GM20431 (cell line): Measurements from ENCODE around the gene GABRA4.

Experiments used
- in situ Hi-C: fragments of 300-500 bp; cut with MseI, MboI; formaldehyde crosslinking; loops from one replicate; pipeline ENCODE4 v1.15.0; 2020; ENCODE audit warnings: low sequenced_read_pairs; ENCODE audit not compliant: unreplicated experiment

Gene GABRA4

DNA sequence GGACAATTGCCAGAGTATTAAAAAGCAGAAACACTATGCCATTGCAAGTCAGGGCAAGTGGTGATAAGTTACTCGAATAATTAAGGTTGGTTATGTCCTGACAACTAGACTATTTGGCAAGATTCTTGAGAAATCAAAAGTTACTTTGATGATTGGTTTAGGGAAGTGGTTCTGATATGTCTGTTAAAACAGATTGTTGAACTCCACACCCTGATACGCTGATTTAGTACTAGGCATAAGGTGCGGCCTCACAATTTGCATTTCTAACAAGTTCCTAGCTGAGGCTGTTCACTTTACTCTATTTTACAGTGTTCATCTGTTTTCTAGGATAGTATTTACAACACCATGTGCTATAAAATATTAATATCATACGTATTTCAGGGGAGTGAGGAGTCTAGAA, 12.5 kb downstream of the GABRA4 start:
- in situ Hi-C loops = no loop called here

- in situ Hi-C loops = no loop called here
Measured at GRCh38 chr4:46979726-46980125, 13.7 kb downstream of the GABRA4 start.

DNA sequence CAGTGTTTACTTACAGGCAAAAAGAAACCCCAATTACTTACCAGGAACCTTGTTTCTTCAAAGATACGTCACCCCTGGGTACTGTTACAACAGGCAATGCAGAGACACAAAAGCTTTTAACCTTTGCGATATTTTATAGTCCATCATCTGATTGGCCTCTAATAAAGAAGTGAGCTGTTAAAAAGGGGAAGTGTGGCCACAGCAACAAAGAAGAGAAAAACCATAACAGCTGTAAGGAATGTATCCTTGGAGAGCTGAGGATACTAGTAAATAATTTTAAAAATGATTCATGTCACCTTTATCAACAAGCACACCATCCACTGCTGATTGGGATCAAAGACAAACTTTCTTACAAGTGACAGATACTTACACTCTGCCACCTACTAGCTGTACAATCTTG, 14.1 kb downstream of the GABRA4 start:
- in situ Hi-C loops = no loop called here

GRCh38 chr4:46977245-46977644, 16.1 kb downstream of the GABRA4 start:
- in situ Hi-C loops = no loop called here

- in situ Hi-C loops = no loop called here
Measured at GRCh38 chr4:46975812-46976553, 17.4 kb downstream of the GABRA4 start.

GRCh38 chr4:46974891-46975543, 18.4 kb downstream of the GABRA4 start:
- in situ Hi-C loops = no loop called here

- in situ Hi-C loops = no loop called here
Measured at GRCh38 chr4:46968847-46969246, 24.5 kb downstream of the GABRA4 start.

GRCh38 chr4:46967631-46968030, 25.8 kb downstream of the GABRA4 start:
- in situ Hi-C loops = no loop called here

- in situ Hi-C loops = no loop called here
Measured at GRCh38 chr4:46958742-46959488, 34.5 kb downstream of the GABRA4 start.

GRCh38 chr4:46956451-46956850, 36.9 kb downstream of the GABRA4 start:
- in situ Hi-C loops = no loop called here

DNA sequence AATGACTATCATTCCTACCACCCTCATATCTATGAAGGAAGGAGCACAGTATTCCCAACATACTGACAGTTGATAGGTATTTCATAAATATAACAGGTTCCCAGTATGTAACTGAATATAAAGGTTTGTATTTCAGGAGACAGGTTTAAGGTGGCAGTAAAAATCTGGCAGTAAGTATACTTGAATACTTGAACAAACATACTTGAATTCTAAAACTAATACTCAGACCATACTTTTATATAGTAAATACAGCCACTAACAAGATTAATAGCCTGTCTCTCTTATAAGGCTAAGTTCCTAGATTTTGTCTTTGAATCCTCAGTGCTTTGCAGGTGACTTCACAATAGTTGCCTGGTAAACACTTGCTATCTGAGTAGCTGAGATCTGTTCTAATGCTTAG, 37.8 kb downstream of the GABRA4 start:
- in situ Hi-C loops = no loop called here

- in situ Hi-C loops = no loop called here
Measured at GRCh38 chr4:46954643-46955042, 38.7 kb downstream of the GABRA4 start.

- in situ Hi-C loops = no loop called here
Measured at GRCh38 chr4:46953564-46953963, 39.8 kb downstream of the GABRA4 start.

DNA sequence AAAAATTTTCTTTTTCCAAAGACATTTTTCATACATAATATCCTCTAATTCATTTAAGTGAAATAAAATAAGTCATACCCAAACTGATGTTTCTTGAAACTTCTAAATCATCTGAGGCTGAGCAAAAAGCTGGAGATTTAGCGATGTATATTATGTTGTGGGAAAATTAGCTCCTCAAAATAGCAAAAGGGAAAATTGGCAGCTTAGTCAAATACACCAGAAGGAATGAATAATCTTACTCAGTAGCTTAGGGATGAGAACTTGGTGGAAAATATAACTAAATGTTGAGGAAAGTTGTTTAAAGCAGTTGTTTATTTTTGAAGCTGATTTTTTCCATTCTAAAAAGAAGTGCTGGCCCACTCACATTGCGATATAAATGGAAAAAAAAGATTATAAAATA, 40.9 kb downstream of the GABRA4 start:
- in situ Hi-C loops = no loop called here

DNA sequence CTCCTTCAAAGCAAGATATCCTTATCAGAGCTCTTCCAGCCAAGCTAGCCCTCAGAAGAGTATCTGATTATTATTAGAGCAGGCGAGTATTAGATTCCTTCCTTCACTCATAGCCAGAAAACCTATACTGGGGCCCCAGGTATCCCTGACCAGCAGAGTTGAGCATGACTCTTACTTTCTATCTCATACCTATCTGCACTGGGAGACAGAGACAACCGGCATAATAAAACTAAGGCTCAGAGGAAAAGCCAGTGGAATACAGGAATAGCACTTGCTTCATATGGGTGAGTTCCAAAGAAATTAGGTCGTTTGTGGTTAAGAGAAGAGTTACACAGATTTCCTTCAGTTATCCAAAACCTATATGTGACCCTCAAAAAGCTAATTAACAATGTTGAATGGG, 42.6 kb downstream of the GABRA4 start:
- in situ Hi-C loops = no loop called here

DNA sequence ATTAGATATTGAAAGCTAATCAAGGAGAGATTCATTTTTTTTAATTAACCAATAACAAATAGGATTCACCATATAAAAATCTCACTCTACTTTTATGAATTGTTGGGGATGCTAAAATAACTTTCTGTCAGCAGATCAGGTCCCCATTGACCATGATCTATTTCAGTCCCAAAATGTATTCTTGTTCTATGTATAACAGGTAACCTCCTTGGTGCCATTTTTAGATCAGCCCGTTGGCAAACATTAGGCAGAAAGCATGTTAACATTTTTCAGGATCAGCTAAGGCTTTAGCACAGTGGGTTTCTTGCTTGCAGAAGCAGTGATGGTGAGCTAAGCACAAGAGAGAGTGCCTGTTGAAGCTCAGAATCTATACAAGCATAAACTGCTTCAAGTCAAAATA, 43.6 kb downstream of the GABRA4 start:
- in situ Hi-C loops = loop anchor here (25.0 kb wide), 3 partner anchors 87 to 437 kb away; partner anchors contain the start of gene GABRB1

GRCh38 chr4:46947541-46947940, 45.8 kb downstream of the GABRA4 start:
- in situ Hi-C loops = loop anchor here (25.0 kb wide), 3 partner anchors 90 to 440 kb away; partner anchors contain the start of gene GABRB1

DNA sequence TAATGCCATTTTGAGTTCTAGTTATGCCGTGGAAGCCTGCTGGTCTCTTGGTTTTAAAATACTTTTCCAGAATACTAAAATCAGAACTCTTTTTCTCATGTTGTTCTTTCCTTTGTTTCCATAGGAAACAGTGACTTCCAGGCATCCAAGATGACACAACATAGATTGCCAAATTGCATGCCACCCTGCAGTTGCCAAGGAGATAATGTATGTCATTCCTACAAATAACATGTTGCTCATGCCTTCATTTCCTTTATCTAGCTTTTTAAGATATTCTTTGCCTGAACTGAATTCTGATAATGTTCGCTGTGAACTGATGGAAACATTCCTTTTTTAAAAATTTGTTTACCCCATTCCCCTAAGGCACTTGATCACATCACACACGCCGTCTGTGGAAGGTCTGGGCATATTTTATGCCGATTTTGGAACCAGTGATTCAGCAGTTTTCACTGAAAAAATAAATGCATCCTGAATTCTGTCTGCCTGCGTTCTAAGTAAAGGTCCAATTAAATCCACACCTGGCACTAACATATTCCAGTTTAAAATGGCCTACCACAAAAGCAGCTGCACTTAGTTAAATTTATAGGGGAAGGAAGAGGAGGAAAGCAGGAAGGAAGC, 46.4 kb downstream of the GABRA4 start:
- in situ Hi-C loops = loop anchor here (25.0 kb wide), 3 partner anchors 90 to 440 kb away; partner anchors contain the start of gene GABRB1

DNA sequence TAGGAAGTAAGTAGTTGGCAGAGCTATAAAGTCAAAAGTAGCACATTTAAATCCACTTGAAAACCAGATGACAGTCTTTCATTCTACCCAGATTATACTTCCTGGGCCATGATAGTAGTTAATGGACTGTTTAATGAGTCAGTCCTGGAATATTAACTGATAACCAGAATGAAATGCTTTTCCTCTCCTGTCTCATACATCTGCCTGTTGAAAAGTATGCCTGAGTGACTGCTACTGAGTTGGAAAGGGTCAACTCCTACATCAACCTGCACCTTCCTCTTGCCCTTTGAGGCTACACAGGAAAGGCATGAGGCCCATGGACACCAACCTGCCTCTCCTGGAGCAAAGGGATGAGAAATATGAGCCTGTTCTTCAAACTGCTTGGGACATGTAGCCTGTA, 48.3 kb downstream of the GABRA4 start:
- in situ Hi-C loops = loop anchor here (25.0 kb wide), 3 partner anchors 92 to 442 kb away; partner anchors contain the start of gene GABRB1

- in situ Hi-C loops = loop anchor here (25.0 kb wide), 3 partner anchors 93 to 443 kb away; partner anchors contain the start of gene GABRB1
Measured at GRCh38 chr4:46944345-46944744, 49.0 kb downstream of the GABRA4 start.
